Inferior parietal cortex (tissue), 1 donor: ENCODE measurements around the gene FGB.
A peak's percentile ranks its signal among the peaks of the same experiment; 100 is the strongest.

Experiments used
- DNase-seq: peaks from one replicate; pipeline ENCODE4 v3.0.0-alpha.2; 2016; ENCODE audit errors: extremely low spot score

FGB gene

DNA sequence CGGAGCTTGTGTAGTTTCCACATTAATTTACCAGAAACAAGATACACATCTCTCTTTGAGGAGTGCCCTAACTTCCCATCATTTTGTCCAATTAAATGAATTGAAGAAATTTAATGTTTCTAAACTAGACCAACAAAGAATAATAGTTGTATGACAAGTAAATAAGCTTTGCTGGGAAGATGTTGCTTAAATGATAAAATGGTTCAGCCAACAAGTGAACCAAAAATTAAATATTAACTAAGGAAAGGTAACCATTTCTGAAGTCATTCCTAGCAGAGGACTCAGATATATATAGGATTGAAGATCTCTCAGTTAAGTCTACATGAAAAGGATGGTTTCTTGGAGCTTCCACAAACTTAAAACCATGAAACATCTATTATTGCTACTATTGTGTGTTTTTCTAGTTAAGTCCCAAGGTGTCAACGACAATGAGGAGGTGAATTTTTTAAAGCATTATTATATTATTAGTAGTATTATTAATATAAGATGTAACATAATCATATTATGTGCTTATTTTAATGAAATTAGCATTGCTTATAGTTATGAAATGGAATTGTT lies at the start of gene FGB:
FGB (plus strand) TSS at position 315 of the 558 bp plus-strand sequence; CDS start at position 323, 8 bp downstream.
- DNase-seq: no peak

DNA sequence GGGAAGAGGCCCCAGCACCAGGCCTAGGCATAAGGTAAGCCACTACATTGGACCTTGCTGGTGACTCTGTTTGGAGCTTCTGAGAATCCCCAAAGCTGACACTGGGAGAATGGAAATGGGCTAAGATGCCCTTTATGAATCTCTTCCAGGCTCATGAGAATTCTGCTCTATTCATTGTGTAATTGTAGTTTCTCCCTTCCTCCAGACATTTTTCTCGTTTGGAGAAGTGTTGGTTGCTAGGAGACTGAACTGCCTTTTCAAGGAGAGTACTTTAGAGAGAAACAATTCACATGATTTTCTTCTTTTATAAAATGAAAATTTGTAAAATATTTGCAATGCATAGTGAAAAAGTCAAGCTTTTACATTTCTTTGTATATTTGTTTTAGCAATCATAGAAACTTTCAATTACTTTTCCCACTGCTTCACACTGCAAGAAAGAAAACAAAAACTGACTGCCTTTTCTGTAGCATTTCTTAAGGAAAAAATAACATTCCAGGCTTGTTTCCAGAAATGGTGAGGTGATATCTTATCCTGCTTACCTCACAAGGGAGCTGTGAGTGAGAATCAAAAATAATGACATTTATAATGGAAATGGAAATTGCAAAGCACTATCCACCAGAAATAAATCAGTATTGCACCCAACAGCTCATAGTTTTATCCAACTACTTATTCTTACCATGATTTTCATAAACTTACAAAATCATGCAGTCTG lies 46.3 kb upstream of the FGB start:
- peak; percentile 53 for DNase-seq

DNA sequence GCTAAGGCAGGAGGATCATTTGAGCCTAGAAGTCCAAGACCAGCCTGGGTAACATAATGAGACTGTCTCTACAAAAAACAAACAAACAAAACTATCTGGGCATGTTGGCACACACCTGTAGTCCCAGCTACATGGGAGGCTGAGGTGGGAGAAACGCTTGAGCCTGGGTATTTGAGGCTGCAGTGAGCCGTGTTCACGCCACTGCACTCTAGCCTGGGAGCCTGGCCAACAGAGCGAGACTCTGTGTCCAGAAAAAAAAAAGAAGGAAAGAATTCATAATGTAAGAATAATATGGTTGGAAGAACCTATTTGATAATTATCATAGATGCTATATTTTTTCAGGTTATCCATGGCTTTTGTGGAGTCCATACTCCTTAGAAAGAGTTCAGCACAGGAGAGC lies 45.2 kb upstream of the FGB start:
- no peak for DNase-seq

DNA sequence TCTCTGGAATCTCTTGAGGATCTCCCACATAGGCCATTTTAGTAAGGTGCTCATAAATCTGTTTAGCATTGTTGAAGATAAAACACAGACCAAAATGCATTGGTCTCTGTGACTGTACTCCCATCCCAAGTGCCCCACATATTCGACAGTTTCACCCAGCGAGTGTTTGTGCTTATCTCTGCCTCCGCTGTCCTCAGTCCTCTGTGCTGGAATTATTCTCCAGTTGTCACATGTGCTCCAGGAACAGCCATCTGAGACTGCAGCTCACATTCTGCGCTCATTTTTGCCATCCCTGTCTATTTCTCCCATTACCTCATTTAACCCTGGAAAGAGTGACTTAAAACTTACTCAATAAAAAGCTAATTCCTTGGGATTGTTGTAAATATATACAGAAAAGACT lies 43.6 kb upstream of the FGB start:
- DNase-seq: no peak

DNA sequence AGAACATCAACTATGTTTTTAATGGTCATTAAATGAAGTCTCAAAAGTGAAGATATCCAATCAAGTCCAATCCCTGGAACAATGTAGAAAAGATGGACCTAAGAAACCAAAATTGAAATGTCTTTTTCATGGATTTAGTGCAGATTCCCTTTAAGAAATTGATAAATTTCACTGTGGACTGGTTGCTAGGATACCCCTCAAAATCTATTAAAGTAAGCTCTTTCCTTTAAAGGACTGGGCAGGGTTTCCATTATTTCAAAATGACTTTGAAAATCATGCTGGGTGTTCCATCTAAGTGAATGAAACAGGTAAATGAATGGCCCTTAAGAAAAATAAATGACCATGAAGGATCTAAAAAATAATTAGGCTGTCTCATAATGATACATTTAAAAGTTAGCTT lies 41.2 kb upstream of the FGB start:
- no peak for DNase-seq

DNA sequence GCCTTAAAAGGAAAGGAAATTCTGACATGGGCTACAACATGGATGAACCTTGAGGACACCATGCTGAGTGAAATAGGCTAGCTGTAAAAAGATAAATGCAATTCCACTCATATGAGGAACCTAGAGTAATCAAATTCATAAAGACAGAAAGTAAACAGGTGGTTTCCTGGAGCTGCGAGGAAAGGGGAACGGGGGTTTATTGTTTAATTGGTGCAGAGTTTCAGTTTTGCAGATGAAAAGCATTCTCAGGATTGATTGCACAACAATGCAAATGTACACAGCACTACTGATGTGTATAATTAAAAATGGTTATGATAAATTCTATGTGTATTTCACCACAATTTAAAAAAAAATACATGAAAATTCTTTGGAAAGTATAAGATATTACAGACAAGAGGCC lies 36.7 kb upstream of the FGB start:
- no peak for DNase-seq

DNA sequence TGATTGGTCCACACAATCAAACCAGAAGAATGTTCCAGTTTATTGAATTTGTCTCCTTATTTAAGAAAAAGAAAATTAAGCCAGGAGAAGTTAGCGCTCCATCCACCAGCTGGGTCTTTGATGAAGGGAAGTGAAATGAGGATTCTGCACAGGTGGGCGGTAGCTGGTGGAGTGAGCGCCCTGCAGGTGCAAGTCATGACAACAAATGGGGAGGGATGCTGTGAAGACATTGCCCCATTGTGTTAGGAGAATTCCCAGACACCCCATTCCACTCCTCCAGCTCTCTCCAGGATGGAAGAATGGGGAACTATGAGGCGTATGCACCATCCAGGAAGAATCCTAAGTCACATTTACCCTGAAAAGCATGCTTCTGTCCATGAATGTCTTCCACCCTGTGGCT lies 35.5 kb upstream of the FGB start:
- DNase-seq: no peak

DNA sequence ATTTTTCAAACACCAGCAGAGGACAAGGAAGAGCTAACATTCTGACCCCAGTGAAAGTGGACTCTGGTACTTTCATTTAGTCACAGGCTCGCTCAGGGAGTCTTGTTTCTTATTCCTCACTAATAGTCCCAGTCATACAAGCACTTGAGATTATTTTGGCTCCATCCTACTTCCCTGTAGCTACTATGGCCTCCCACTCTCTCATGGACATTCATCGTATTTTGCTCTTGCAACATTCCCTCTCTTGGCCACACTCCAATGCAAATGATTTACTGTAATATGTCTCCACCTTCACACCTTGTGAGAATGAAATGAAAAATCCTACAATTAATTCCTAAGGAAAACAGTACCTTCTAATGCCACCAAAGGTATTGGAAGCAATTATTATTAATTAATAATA lies 33.9 kb upstream of the FGB start:
- no peak for DNase-seq

DNA sequence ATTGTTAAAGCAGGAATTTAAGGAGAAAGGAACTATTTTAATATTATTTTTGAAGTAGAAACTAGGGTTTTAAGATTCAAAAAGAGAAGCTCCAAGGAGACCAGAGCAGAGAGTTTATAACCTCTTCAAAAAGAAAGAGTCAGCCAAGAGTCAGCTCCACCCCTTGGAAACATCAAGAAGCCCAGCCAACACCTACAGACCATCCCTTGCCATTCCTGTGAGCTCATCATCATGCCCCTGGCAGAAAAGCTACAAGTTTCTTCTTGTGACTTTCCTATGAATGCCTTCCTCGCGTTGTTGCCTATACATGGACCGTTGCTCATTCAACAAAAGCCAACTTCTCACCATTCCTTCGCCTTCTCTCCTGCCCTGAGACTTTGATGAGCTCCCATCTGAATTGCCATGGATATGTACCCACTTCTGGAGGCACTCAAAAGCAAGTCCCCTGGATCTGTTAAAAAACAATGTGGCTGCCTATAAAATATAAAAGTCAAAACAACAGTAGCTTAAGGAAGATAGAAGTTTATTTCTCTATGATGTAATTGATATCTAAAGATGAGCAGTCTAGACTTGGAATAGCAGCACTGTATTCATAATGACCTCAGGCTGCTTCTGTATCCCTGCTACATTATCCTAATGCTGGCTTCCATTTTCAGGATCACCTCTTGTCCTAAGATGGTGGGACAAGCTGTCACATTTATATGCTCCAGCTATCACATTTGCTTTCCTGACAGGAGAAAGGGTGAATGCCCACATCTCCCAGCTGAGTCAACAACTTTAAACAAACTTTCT lies 32.9 kb upstream of the FGB start:
- no peak for DNase-seq

DNA sequence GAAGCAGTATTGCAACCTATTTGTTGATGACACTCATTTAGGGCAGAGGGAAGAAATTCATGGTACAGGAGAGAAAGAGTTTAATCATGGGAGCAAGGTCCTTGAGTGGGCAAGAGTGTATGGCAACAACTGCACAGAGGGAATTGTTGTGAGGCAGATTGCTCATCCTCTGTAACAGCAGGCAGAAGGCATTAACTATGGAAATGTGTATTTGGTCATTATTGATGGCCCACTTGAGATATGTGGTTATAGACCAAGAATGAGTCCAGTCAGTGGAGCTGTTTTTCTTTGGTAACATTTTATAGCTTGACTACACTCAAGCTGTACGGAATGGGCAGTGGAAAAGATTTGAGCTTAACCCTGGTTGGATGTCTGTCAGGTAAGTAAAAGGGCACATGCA lies 28.5 kb upstream of the FGB start:
- no peak for DNase-seq

DNA sequence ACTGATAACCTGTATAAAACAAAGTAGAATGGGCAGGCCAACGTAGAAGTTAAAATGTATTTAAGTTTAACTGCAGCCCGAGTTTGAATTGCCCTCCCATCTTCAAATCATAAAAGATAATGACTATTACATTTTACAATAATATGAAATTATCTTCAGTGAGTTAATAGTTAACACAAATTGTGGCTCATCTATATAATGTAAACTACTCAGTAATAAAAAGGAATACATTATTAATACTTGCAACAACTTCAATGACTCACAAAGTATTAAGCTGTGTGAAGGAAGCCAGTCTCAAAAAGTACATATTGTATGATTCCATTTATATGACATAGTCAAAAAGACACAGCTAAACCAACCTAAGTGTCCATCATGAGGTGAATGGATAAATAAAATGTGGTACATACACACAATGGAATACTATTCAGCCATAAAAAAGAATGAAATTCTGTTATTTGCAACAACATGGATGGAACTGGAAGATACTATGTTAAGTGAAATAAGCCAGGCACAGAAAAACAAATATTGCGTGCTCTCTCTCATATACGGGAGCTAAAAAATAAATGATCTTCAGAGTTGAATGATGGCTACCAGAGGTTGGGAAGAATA lies 20.4 kb upstream of the FGB start:
- no peak for DNase-seq

DNA sequence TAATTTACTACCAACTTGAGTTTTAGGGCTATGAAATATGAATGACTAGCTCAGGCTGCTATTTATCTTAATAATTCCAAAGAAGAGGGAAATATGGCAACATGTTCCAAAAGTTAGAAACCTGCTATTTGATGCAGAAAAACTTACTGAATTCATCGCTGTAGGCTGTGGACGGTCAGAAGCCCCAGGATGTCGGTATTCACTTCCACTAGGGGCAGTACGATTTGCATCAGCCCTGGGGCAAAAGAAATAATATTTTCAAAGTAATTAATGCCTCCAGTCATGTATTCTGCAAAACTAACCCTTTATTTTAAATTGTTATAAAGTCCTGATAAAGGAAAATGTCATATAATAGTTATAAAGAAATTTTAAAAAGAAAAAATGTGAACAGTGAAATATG lies 17.1 kb upstream of the FGB start:
- no peak for DNase-seq

DNA sequence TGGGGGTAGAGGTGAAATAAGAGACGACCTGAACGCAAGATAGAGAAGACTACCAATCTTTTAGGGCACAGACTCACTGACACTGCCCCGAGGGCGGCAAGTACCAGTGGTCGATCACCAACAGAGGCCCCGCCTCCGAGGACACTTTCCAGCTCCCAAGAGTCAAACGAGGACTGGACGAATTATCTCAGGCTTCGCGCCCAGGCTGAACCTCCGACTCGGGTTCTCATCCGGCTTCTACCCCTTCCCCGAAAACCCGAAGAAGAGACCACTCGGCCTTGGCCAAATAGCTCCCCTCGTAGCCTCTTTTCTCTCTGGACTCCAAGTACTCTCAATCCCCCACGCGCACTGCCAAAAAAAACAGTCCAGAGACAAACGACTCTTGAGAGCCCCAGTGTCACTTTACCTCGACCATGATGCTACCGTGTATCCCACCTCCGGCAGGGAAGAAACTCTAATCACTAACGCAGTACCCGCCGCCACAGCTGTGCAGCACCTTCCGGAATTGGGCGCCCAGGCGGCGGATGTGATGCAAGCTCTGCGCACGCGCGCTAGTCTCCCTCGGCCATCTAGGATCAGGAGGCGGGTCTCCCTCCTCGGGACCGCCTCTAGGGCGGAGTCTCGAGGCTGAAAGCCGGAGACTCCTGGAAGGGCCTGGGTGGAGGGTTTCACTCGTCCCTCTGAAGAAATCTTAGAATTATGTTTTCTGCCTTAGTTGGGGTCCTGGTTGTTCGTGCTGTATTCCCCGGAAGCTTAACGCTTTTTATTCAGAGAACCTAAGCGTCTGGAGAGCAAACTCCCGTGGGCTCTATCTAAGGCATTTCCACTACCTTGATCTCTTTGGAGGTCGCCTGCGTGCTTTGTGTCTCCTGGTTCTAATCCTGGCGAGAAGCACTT lies 12.7 kb upstream of the FGB start, which contains the start of gene PLRG1:
PLRG1 (minus strand) TSS at position 507 of the 897 bp plus-strand sequence; CDS start at position 415, 92 bp downstream.
- DNase-seq: peak; percentile 98

DNA sequence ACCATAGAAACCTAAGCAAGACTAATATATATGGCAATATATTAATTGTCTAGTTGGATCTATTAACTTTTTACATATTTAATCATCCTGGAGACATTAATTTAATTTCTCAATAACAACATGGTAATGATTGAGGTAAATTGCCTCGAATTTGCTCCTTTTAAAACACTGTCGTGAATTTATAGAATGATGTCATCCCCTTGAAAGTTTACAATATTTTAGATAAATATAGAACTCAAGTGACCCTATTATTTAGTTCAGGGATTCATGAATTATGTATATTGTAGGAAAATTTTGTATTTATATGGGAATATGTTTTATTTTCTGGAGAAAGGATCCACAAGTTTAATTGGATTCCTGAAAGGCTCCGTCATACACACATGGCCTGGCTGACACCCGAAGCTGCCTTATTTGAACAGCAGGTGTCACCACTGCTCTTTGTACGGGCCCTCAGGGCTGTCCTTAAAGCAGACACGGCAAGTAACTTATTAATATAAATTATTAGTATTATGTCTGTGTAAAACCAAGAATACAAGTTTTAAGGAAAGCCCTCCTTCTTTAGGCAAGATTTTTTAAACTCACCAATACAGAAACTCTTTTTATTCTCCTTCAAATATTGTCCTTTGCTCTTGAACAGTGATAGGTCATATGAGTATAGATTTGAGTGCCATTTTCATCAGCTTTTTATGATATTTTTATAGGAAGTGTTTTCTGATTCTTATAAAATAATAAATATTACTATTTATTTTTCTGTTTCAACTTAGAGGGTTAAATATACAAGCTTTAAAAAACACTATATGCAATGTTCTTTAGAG lies 10.7 kb upstream of the FGB start:
- DNase-seq: peak; percentile 83

DNA sequence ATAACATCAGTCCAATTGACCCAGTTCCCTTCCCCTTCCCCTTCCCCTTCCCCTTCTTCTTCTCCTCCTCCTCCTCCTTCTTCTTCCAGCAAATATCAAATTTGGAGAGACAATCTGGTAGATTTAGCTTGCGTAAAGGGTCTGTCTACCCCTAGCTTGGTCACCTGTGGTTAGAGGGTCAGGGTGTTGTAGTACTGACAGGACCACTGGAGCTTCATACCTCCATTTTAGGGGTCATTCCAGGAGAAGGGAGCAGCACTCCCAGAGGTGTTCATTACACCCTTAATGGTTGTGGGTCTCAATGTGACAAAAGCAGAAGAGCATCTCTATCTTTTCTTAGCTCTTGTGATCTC lies 3.7 kb upstream of the FGB start:
- no peak for DNase-seq

DNA sequence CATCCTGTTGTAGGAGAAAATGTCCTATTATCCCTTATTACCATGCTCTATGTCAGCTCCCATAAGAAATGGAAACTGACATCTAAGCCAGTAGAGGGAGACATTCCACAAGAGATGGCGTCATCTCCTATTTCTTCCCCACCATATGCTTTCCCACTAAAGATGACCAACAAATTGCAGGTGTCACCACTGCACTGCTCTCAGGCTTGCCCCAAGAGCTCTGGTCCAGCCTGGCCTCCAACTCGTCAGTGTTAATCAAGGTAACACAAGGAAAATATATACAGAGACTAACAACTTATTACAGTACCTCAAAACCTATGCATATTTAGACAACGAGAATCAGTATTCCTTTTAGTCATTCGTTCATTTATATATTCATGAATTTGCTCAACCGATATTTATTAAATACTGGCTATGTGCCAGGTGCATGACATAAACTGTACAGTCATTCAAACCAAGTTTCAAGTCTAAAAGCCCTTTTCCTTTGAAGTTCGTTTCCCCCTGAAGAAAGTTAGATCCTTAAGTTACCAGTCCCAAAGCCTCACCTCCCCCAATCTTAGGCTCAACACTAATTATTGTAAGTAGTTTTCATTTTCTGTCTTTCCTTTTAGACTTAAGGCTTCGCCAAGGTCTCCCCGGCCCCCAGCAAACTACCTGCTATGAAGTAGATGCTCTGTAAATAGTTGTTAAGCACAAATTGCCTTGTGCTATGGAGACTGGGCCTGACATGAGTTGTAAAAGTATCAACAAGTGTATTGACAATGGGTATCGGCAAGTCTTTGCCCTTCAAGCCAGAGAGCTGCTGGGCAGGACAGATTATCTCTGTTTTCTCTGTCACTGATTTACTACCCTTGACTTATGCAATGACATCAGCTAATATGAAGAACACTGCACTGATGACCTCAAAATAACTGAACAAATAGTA lies 3.1 kb upstream of the FGB start:
- DNase-seq: peak; percentile 58

DNA sequence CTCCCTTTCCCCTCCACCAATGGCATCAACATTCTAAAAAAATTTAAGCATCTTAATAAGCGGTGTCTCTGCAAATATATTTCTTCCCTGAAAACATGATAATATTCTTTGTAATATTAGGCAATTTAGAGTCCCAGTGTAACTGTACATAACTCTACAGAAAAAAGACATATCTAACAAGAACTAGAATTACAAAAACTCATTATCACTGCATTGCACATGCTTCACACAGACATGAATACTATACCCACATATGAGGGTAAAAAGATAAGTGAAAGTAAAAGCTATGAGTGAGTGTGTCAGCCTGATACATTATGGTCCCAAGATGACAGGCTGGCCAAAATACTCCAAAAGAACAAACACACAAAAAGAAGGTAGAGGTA lies 2.4 kb upstream of the FGB start:
- no peak for DNase-seq

DNA sequence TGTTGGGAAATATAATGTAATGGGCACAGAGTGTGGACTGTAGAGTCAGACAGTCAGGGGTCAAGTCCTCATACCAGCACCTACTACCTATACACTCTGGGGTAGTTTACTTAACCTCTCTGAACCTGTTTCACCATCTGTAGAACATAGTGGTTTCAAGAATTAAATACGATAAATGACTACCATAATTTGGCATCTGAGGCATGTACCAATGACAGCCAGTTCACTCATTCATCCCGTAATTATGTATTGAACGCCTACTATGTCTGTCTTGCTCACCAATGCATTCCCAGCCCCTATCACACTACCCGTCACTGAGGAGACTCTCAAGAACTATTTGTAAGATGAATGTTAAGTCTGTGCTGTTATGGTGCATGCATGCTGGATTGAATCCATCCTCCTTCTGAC lies 2.0 kb upstream of the FGB start:
- no peak for DNase-seq

DNA sequence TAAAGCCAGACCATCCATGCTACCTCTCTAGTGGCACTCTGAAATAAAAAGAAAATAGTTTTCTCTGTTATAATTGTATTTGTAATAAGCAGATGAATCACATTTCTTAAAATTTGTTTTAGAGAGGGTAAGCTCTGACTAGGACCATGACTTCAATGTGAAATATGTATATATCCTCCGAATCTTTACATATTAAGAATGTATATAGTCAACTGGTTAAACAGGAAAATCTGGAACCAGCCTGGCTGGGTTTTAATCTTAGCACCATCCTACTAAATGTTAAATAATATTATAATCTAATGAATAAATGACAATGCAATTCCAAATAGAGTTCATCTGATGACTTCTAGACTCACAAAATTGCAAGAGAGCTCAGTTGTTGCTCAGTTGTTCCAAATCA lies 1.5 kb downstream of the FGB start:
- no peak for DNase-seq

DNA sequence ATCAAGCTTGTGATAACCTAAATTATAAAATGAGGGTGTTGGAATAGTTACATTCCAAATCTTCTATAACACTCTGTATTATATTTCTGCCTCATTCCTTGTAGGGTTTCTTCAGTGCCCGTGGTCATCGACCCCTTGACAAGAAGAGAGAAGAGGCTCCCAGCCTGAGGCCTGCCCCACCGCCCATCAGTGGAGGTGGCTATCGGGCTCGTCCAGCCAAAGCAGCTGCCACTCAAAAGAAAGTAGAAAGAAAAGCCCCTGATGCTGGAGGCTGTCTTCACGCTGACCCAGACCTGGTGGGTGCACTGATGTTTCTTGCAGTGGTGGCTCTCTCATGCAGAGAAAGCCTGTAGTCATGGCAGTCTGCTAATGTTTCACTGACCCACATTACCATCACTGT lies 2.9 kb downstream of the FGB start:
- no peak for DNase-seq
